Muscle layer of colon (tissue), 2 donors: ENCODE results near the gene BTG4.

ENCODE experiments used
- H3K27ac ChIP-seq: one replicate; pipeline ENCODE4 v1.7.0; 2013; ENCODE audit warnings: low read depth, mild to moderate bottlenecking, low read length, moderate library complexity
- H3K27me3 ChIP-seq, 2 donors: one replicate each; pipeline ENCODE4 v1.7.0; 2013; ENCODE audit warnings: low read length in 2 of 2, mild to moderate bottlenecking in 2 of 2; ENCODE audit not compliant: insufficient read depth in 2 of 2, control insufficient read depth in 1 of 2
- H3K36me3 ChIP-seq: one replicate; pipeline ENCODE4 v1.7.0; 2013; ENCODE audit warnings: mild to moderate bottlenecking, low read length; ENCODE audit not compliant: insufficient read depth
- H3K4me1 ChIP-seq: one replicate; pipeline ENCODE4 v1.7.0; 2013; ENCODE audit warnings: mild to moderate bottlenecking, low read length; ENCODE audit not compliant: insufficient read depth
- H3K4me3 ChIP-seq, 2 donors: one replicate each; pipeline ENCODE4 v1.7.0; 2013; ENCODE audit warnings: low read length in 2 of 2, low read depth in 1 of 2, mild to moderate bottlenecking in 1 of 2, moderate library complexity in 1 of 2
- H3K9ac ChIP-seq: one replicate; pipeline ENCODE4 v1.7.0; 2013; ENCODE audit warnings: low read length
- H3K9me3 ChIP-seq: one replicate; pipeline ENCODE4 v1.7.0; 2013; ENCODE audit warnings: mild to moderate bottlenecking, low read length
- donor health status: abdominal sarcoma.
- donor health status: Adenocarcinoma of cecum.

The BTG4 gene

DNA sequence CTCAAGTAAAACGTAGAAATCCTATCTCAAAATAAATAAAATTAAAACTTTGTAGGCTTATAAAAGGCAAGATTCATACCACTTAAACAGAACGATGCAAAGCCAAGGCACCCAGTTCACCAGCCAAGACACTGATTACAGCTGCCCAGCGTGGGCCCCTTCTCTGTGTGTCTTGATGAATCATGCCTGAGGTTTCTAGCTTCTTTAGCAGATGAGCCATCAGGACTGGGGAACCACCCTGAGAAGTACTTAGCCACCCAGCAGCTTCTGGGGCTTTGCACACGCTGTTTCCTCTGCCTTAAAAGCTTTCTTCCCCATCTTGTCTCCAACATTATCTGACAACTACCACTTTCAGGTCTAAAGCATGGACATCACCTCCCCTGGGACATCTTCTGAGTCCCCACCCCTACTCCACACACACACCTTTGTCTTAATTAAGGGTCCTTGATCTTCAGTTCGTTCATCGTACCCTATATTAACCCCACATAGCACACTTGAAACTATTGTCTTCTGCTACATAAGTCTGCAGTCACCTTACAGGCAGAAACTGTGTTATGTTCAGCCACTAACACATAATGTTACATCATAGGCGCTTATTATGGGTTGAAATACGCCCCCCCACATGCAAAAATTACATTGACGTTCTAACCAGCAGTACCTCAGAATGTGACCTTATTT lies 19.6 kb upstream of the BTG4 start:
- Histone ChIP-seq H3K27me3 (no peaks in the 10 kb centered on the region), H3K36me3 (no peaks in the 10 kb centered on the region), H3K4me1 (no peaks in the 10 kb centered on the region), H3K9ac (no peak overlapping the region), H3K4me3 (no peak overlapping the region), H3K27ac (no peak overlapping the region), H3K9me3 (no peaks in the 10 kb centered on the region)

GRCh38 chr11:111531136-111531535 lies 18.9 kb upstream of the BTG4 start:
- Histone ChIP-seq H3K27me3 (no peaks in the 10 kb centered on the region), H3K36me3 (no peaks in the 10 kb centered on the region), H3K4me1 (no peaks in the 10 kb centered on the region), H3K9ac (no peak overlapping the region), H3K27ac (no peak overlapping the region), H3K4me3 (no peak overlapping the region), H3K9me3 (no peaks in the 10 kb centered on the region)

GRCh38 chr11:111530091-111530490 lies 17.9 kb upstream of the BTG4 start:
- Histone ChIP-seq H3K27ac (no peak overlapping the region), H3K27me3 (no peaks in the 10 kb centered on the region), H3K36me3 (no peaks in the 10 kb centered on the region), H3K4me3 (no peak overlapping the region), H3K9ac (no peak overlapping the region), H3K9me3 (no peaks in the 10 kb centered on the region), H3K4me1 (no peaks in the 10 kb centered on the region)

GRCh38 chr11:111528557-111528956 lies 16.4 kb upstream of the BTG4 start:
- H3K36me3 ChIP-seq: no peaks in the 10 kb centered on the region
- H3K9me3 ChIP-seq: no peaks in the 10 kb centered on the region
- no peaks in the 10 kb centered on the region for H3K27me3 ChIP-seq
- H3K9ac ChIP-seq: no peak overlapping the region
- H3K4me3 ChIP-seq: no peak overlapping the region
- no peak overlapping the region for H3K27ac ChIP-seq
- H3K4me1 ChIP-seq: no peaks in the 10 kb centered on the region

DNA sequence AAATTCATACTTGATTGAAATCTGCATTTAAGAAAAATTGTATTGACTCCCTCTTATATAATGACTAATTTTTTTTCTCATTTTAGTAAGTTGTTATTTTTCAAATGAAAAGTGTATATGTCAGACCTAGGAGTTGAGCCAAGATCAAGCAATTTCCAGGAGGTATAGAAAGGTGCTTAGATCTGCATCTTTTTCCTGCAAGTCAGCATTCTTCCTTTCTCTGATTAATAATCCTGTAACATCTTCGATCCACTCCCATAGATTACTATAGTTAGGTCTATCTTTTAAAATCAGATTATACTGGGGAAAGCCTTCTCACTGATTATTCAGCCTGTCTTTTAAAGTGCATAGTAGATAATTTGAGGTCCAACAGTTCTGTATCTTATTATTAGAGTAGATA lies 15.1 kb upstream of the BTG4 start:
- Histone ChIP-seq H3K9ac (no peak overlapping the region), H3K27me3 (no peaks in the 10 kb centered on the region), H3K4me3 (no peak overlapping the region), H3K9me3 (no peaks in the 10 kb centered on the region), H3K36me3 (no peaks in the 10 kb centered on the region), H3K27ac (no peak overlapping the region), H3K4me1 (no peaks in the 10 kb centered on the region)

- Histone ChIP-seq H3K27ac (no peak overlapping the region), H3K9ac (no peak overlapping the region), H3K27me3 (no peaks in the 10 kb centered on the region), H3K36me3 (no peaks in the 10 kb centered on the region), H3K9me3 (no peaks in the 10 kb centered on the region), H3K4me3 (no peak overlapping the region), H3K4me1 (no peaks in the 10 kb centered on the region)
Observed at GRCh38 chr11:111526501-111526900, 14.3 kb upstream of the BTG4 start.

- Histone ChIP-seq H3K4me1 (no peaks in the 10 kb centered on the region), H3K36me3 (no peaks in the 10 kb centered on the region), H3K27ac (no peak overlapping the region), H3K9ac (no peak overlapping the region), H3K9me3 (no peaks in the 10 kb centered on the region), H3K27me3 (no peaks in the 10 kb centered on the region), H3K4me3 (no peak overlapping the region)
Observed at GRCh38 chr11:111525456-111525855, 13.3 kb upstream of the BTG4 start.

DNA sequence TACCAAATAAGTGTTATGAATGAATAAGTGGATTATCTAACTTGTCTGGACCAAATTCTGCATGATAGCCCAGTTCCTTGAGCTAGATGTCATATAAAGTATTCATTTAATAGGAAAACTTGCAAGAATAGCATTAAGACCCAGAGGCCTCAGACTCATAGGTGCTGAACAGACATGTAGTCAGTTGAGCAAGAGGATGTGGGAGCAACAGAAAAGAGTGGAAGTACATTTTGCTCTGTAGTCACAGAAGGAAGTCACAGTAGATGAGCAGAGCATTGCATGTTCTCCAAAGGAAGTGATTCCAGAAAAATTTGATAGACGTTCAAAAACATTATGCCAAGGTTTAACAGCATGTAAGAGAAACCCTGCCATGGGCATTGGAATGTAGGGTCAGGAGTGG lies 11.9 kb upstream of the BTG4 start:
- Histone ChIP-seq H3K4me3 (no peak overlapping the region), H3K27ac (no peak overlapping the region), H3K36me3 (no peaks in the 10 kb centered on the region), H3K27me3 (no peaks in the 10 kb centered on the region), H3K9ac (no peak overlapping the region), H3K9me3 (no peaks in the 10 kb centered on the region), H3K4me1 (no peaks in the 10 kb centered on the region)

DNA sequence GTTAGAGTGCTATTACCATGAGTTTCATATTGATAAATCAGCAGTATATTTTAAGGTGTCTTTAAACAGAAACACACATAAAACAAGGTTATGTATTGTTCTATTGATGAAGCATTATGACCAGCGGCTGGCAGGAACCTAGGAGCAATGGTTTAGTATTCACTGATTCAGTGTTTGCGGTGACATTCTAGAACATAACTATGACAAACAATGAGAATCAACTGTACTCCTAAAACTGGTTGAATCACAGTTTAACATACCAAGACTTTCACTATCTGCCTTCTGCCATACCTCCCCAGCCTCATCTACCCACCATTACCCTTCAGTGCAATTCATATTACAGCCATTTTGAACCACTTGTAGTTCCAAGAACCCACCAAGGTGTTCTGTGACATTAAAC lies 11.2 kb upstream of the BTG4 start:
- H3K27me3 ChIP-seq: no peaks in the 10 kb centered on the region
- H3K4me3 ChIP-seq: no peak overlapping the region
- H3K4me1 ChIP-seq: no peaks in the 10 kb centered on the region
- H3K36me3 ChIP-seq: no peaks in the 10 kb centered on the region
- no peak overlapping the region for H3K27ac ChIP-seq
- no peak overlapping the region for H3K9ac ChIP-seq
- H3K9me3 ChIP-seq: no peaks in the 10 kb centered on the region

GRCh38 chr11:111522426-111522825 lies 10.2 kb upstream of the BTG4 start:
- no peak overlapping the region for H3K27ac ChIP-seq

DNA sequence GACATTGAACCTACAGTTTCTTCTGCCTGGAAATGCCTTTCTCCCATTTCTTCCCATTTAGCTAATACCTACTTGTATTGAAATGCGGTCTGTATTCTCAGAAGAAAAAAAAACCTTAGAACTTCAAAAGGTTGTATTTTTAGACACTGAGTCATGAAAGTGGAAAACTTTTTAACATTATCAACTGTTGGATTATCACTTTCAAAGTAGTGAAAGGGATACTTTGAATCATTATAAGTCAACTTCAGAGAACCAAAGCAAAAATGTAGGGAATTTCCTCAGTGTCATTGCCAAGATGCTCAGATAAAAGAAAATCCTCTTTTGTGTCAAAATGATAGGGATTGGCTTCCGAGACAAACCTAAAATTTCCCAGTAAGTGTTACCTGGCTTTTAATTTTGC lies 8.9 kb upstream of the BTG4 start:
- Histone ChIP-seq H3K27me3 (no peaks in the 10 kb centered on the region), H3K36me3 (no peaks in the 10 kb centered on the region), H3K9ac (no peak overlapping the region), H3K4me1 (no peaks in the 10 kb centered on the region), H3K4me3 (no peak overlapping the region), H3K27ac (no peak overlapping the region), H3K9me3 (no peaks in the 10 kb centered on the region)

More at GRCh38 chr11:111522426-111522825, 10.2 kb upstream of the BTG4 start:
- H3K9ac ChIP-seq: no peak overlapping the region
- no peaks in the 10 kb centered on the region for H3K9me3 ChIP-seq
- H3K4me1 ChIP-seq: no peaks in the 10 kb centered on the region
- H3K4me3 ChIP-seq: no peak overlapping the region
- H3K36me3 ChIP-seq: no peaks in the 10 kb centered on the region
- H3K27me3 ChIP-seq: no peaks in the 10 kb centered on the region

- Histone ChIP-seq H3K9ac (no peak overlapping the region), H3K4me1 (no peaks in the 10 kb centered on the region), H3K36me3 (no peaks in the 10 kb centered on the region), H3K27ac (no peak overlapping the region), H3K9me3 (no peaks in the 10 kb centered on the region), H3K4me3 (no peak overlapping the region), H3K27me3 (no peaks in the 10 kb centered on the region)
Observed at GRCh38 chr11:111520560-111520959, 8.4 kb upstream of the BTG4 start.
